Fibroblast of skin of right biceps (primary cell): ENCODE results near the gene TDRD10.

Experiments
- DNase-seq: peaks from one replicate; pipeline ENCODE4 v3.0.0-alpha.2; 2013

The TDRD10 gene, protein sequence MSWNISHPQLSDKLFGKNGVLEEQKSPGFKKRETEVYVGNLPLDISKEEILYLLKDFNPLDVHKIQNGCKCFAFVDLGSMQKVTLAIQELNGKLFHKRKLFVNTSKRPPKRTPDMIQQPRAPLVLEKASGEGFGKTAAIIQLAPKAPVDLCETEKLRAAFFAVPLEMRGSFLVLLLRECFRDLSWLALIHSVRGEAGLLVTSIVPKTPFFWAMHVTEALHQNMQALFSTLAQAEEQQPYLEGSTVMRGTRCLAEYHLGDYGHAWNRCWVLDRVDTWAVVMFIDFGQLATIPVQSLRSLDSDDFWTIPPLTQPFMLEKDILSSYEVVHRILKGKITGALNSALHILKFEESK

DNA sequence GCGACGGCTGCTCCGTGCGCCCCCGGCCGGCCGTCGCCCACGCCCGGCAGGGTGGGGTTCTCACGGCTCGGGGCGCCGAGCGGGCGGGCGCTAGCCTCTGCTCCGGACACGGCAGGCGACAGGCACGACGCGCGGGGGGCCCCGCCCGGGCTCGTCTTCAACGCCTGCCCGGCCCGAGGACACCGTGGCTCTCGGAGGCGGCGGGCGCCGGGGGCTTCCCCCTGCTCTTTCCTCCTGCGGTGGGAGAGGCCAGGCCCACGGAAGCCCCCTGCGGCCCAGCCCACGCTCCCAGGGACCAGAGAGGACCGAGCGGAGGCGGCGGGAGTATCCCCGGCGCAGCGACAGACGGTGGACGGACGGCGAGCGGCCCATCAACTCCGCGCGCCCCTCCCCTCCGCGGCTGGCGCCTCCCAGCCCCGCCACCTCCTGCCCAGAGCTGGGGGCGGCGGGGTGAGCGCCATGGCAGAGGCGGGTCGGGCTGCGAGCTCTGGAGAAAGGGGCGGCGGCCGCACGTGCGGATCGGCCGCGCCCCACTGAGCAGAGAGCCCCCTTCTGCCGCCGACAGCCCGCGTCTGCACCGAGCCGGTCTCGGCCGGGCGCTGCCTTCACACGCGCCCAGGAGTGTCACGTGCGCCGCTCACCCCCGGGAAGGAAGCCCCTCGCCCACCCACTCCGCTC is at the start of gene TDRD10, which contains the start of gene SHE:
Gene TDRD10, plus strand, starts transcription at position 154 of the 678 bp plus-strand sequence. CDS start 4,685 bp downstream, outside the sequence.
Gene SHE, minus strand, starts transcription at position 347 of the 678 bp plus-strand sequence. CDS start 386 bp downstream, outside the sequence.
- no peak for DNase-seq

DNA sequence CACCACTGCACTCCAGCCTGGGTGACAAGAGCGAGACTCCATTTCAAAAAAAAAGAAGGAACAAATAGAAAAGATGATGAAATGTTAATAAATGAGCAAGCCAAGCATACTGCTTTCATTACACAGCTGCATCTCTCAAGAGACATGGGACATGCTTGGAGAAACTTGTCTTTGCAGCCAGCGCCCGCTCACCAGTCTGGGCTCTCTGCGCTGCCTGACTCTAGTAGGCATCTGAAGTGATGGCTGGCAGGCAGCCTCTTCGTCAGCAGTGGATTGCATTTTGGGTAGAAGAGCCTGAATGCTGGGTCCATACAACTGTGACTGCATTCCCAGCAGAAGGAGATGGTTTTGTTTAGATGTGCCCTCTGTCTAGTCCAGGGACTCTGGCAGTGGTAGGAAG is 48.9 kb upstream of the TDRD10 start:
- no peak for DNase-seq

DNA sequence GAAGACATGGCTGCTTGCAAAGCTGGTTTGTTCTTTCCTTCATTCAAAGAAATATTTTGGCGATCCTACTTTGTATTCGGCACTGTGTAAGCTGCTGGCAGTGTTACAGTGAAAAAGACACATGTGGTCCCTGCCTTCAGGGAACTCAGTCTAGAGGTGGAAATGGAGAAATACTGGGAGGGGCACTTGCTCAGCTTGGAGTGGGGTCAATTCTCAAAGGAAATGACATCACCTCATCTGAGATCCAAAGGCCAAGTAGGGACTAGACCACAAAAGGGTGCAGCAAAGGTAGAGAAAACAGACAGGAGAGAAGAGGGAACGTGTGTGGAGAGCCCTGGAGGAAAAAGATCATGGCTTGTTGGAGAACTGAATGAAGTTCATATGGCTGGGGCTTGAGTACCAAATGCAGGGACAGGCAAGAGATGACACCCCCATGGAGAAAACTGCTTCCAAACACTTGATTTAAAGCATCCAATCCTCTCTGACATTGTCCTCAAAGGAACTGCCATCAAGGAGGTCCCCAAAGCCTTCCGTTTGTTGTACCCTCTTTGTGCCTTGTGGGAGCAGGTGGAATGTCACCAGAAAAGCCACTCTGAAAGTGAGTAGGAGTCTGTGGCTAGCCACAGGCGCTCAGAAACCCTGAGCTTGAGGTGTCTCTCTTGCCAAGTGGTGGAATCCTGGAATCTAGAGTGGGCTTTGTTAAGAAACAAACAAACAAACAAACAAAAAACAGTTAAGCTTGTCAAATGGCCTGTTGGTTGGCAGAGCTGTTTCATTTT is 48.3 kb upstream of the TDRD10 start:
- DNase-seq = peak; percentile 64

DNA sequence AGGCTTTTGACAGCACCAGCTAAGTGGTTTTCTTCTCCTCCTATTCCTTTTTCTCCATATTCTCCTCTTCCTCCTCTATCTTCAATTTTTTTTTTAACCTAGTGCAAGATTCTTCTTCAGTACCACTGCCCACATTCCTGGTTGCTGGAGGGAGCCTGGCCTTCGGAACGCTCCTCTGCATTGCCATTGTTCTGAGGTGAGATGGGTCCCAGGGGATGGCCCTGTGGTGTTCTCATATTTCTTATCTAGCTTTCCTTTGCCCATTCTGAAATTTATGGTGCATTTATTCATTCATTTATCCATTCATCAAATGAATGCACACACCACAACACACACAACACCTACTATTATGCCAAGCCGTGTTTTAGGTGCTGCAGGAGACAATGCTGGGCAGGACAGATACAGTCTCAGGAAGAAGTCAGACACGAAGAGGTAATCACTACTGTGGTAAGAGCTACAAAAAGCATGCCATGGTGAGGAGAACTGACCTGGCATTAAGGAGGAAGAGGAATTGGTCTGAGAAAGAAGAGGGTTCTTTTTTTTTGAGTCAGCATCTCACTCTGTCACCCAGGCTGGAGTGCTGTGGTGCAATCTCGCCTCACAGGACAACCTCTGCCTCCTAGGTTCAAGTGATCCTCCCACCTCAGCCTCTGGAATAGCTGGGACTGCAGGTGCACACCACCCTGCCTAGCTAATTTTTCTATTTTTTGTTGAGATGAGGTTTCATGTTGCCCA is 47.5 kb upstream of the TDRD10 start:
- DNase-seq = no peak

DNA sequence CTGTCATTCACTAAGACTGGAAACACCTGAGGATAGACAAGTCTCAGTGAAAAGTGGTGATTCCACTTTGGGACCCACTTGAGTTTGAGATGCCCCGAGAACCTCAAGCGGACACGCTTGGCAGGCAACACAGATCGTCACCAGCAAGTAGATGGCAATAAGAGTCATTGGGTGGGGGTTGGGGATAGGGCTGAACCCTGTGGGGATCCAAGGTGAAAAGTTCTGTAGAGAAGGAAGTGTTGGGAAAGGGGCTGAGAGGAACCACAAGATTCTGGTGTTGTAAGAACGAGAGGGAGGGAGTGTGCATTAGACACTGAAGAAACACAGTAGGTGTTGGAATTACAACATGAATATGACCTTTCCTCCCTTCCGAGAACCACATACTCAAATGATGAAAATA is 45.4 kb upstream of the TDRD10 start:
- no peak for DNase-seq

DNA sequence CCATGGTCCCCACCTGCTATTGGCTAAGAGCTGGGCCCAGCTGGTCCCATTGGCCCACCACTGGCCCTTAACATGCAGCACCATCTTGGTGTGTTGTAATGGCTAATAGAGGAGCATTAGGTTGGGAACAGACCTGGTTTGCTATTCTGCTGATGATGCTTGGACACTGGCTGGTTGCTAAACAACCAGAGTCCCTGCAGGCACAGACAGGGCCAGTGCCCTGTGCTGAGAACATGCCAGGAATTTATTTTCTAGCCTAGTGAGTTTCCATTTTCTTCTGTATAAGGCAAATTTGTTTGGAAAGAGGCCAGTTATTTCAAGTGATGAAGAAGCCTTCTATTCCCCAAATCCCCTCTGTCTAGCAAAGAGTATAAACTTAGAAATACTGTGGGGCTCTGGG is 42.9 kb upstream of the TDRD10 start:
- DNase-seq = no peak

DNA sequence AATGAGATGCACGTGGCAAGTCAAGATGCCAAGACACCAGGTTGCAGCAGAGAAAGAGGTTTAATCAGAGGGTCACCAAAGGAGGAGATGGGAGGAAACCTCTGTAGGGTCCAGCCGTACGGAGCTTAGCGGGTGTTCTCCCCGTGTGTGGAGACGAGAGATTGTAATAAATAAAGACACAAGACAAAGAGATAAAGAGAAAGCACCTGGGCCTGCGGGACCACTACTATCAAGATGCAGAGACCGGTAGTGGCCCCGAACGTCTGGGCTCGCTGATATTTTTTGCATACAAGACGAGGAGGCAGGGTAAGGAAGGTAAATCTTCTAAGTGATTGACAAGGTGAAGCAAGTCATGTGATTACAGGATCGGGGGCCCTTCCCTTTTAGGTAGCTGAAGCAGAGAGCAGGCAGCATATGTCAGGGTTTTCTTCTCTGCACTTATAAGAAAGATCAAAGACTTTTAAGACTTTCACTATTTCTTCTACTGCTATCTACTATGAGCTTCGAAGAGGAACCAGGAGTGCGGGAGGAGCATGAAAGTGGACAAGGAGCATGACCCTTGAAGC is 41.2 kb upstream of the TDRD10 start:
- no peak for DNase-seq

- DNase-seq = peak; percentile 32
Observed at GRCh38 chr1:154463512-154463990, 38.5 kb upstream of the TDRD10 start.

- no peak for DNase-seq
Observed at GRCh38 chr1:154465621-154466195, 36.3 kb upstream of the TDRD10 start.

DNA sequence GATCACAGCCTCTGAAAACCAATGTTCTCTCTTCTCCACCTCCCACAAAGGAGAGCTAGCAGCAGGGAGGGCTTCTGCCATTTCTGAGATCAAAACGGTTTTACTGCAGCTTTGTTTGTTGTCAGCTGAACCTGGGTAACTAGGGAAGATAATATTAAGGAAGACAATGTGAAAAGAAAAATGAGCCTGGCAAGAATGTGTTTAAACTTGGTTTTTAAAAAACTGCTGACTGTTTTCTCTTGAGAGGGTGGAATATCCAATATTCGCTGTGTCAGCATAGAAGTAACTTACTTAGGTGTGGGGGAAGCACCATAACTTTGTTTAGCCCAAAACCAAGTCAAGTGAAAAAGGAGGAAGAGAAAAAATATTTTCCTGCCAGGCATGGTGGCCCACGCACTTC is 35.8 kb upstream of the TDRD10 start:
- DNase-seq = no peak

GRCh38 chr1:154466921-154467417 is 35.0 kb upstream of the TDRD10 start:
- DNase-seq = no peak

- DNase-seq = no peak
Observed at GRCh38 chr1:154467434-154468102, 34.5 kb upstream of the TDRD10 start.

- no peak for DNase-seq
Observed at GRCh38 chr1:154468535-154469250, 33.3 kb upstream of the TDRD10 start.

DNA sequence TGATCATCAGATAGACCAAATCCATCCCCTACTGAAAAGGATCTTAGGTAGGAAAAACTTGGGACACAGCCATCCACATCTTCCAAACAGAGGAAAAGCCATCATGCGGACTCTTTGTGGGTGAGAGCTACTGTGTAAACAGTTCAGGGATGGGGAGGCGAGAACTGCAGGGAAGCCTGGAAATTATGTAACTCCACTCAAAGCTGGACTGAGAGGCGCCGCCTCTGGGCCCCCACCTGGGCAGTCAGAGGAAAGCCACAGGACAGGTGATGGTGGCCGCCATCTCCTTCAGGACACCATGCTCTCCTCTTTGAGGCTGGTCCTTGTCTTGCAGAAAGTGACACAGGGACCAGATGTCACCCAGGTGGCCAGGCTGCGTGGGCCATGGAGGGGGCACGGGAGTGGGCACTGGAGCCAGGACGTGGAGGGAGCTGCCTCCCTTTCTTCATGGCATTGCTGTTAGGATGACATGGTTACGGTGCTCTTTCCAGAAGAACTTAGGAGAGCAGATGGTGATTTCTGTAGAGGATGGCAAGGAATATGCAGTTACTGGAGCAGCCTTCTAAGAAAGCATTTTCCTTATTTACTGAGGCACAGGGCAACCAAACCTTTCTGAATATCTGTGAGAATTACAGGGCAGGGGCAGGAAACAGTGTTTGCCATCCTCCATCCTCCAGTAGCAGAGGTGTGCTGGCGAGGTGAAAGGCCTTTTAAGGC is 32.0 kb upstream of the TDRD10 start:
- DNase-seq = no peak

- DNase-seq = no peak
Observed at GRCh38 chr1:154471304-154471703, 30.7 kb upstream of the TDRD10 start.

- DNase-seq = peak; percentile 94
Observed at GRCh38 chr1:154474802-154475201, 27.2 kb upstream of the TDRD10 start.

GRCh38 chr1:154476791-154477190 is 25.2 kb upstream of the TDRD10 start:
- no peak for DNase-seq

- DNase-seq = no peak
Observed at GRCh38 chr1:154478013-154478412, 24.0 kb upstream of the TDRD10 start.

- DNase-seq = peak; percentile 31
Observed at GRCh38 chr1:154478639-154479038, 23.4 kb upstream of the TDRD10 start.
